Activated T-cell treated with anti-CD3 and anti-CD28 coated beads, Interleukin-2, amount 50 U/mL, for 48 hours (primary cell): Measurements from ENCODE around the gene TP73.

Source experiments
- DNase-seq, 2 experiments: peaks; one replicate each; pipeline ENCODE4 v3.0.0-alpha.2; 2020

Gene TP73

GRCh38 chr1:3636080-3636479 lies 16.2 kb upstream of the TP73 start:
- DNase-seq = no peak

- DNase-seq = no peak
Measured at GRCh38 chr1:3636531-3636930, 15.8 kb upstream of the TP73 start.

GRCh38 chr1:3638027-3638426 lies 14.3 kb upstream of the TP73 start:
- no peak for DNase-seq

- no peak for DNase-seq
Measured at GRCh38 chr1:3638676-3639075, 13.6 kb upstream of the TP73 start.

GRCh38 chr1:3639397-3639911 lies 12.9 kb upstream of the TP73 start:
- DNase-seq = no peak

GRCh38 chr1:3640121-3640837 lies 12.0 kb upstream of the TP73 start:
- DNase-seq = no peak

GRCh38 chr1:3641046-3641760 lies 11.1 kb upstream of the TP73 start:
- no peak for DNase-seq

GRCh38 chr1:3641816-3642215 lies 10.5 kb upstream of the TP73 start:
- no peak for DNase-seq

- DNase-seq = no peak
Measured at GRCh38 chr1:3642919-3643675, 9.2 kb upstream of the TP73 start.

- no peak for DNase-seq
Measured at GRCh38 chr1:3644273-3644672, 8.0 kb upstream of the TP73 start.

GRCh38 chr1:3645247-3645646 lies 7.1 kb upstream of the TP73 start:
- no peak for DNase-seq

GRCh38 chr1:3645666-3646355 lies 6.5 kb upstream of the TP73 start:
- DNase-seq = no peak

GRCh38 chr1:3646596-3646995 lies 5.7 kb upstream of the TP73 start:
- DNase-seq = no peak

GRCh38 chr1:3649342-3650247 lies 2.7 kb upstream of the TP73 start, which contains the start of gene WRAP73:
Gene WRAP73, minus strand, starts transcription at chr1:3650103. Its CDS starts 104 bp downstream, at chr1:3649999.
- DNase-seq = peak; percentile 87 to 92

GRCh38 chr1:3650248-3651025 lies 1.9 kb upstream of the TP73 start:
- peak; percentile 28 to 29 for DNase-seq

- peak; percentile 40 to 42 for DNase-seq
Measured at GRCh38 chr1:3651026-3651929, 1.0 kb upstream of the TP73 start.

GRCh38 chr1:3652548-3653285 lies 401 bp downstream of the TP73 start:
- no peak for DNase-seq

GRCh38 chr1:3653286-3653618 lies 936 bp downstream of the TP73 start:
- no peak for DNase-seq
